ENCODE measurements around the gene TMEM196. TPM values are rescaled to one million over a fixed set of nuclear protein-coding genes. Genes with fewer than 3 reads are reported as not detected.
A peak's percentile ranks its signal among the peaks of the same experiment; 100 is the strongest.

Gene TMEM196
- total RNA-seq, 1 experiment from 2014 or later: not detected

DNA sequence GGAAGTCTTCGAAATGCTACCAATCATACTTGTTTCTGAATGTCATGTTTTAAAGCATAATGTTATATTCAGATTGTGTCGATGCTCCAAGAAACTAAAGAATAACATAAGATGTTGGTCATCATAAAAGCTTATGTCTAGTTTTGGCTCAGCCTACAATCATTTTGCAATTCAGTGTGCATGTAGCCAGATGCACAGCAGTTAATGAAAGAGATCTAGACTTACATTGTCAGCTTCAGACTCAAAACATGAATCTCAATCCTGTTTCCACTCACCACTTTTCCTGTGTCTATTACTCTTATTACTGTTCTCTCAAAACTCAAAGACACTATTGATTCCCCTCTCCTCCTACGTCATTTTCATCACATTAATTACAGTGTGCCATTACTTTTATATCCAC lies 21.4 kb downstream of the TMEM196 start:
- H3K9me3 ChIP-seq (ENCODE audit: control insufficient read depth, insufficient read depth, low read depth, low read length): no peaks in the 10 kb centered on the region
- in situ Hi-C loops (cut with HindIII; ENCODE audit: low pct_unique_long_range_greater_than_20kb, low sequenced_read_pairs): no loop called here
- no peak for TF ChIP-seq TCF7L2 (IDR thresholded peaks at IDR 0.05; ENCODE audit: low read depth, low read length)
- ChIA-PET CTCF (no interaction called here), POLR2A (no interaction called here)
- H3K27me3 ChIP-seq (ENCODE audit: control insufficient read depth, insufficient read depth, low read length): no peaks in the 10 kb centered on the region
- H3K4me1 ChIP-seq (ENCODE audit: control insufficient read depth, insufficient read depth, low read length): no peaks in the 10 kb centered on the region
- intact Hi-C loops (cut with micrococcal nuclease; ENCODE audit: unreplicated experiment): no loop called here
- no TSS peak for BruUV-seq (replicated peaks)
- DNase-seq (ENCODE audit: low read depth, low spot score): no peak
- ATAC-seq: no peak
- H3K36me3 ChIP-seq (ENCODE audit: control insufficient read depth, insufficient read depth, low read length): no peaks in the 10 kb centered on the region
- no peak overlapping the region for H3K4me3 ChIP-seq (ENCODE audit: low read depth in 2 of 2, low read length in 2 of 2)
- H3K27ac ChIP-seq (ENCODE audit: low read length): no peak overlapping the region

GRCh38 chr7:19749658-19750057 lies 23.8 kb downstream of the TMEM196 start:
- no peaks in the 10 kb centered on the region for H3K9me3 ChIP-seq (ENCODE audit: control insufficient read depth, insufficient read depth, low read depth, low read length)
- DNase-seq (ENCODE audit: low read depth, low spot score): no peak
- H3K4me3 ChIP-seq (ENCODE audit: low read depth in 2 of 2, low read length in 2 of 2): no peak overlapping the region
- no peak overlapping the region for H3K27ac ChIP-seq (ENCODE audit: low read length)
- intact Hi-C loops (cut with micrococcal nuclease; ENCODE audit: unreplicated experiment) (loop anchor here (5.0 kb wide), 1 partner anchor 563 kb away; no protein-coding TSS in a partner anchor), in situ Hi-C loops (cut with HindIII; ENCODE audit: low pct_unique_long_range_greater_than_20kb, low sequenced_read_pairs) (no loop called here)
- TF ChIP-seq CTCF (IDR thresholded peaks at IDR 0.05) (no peak), TCF7L2 (IDR thresholded peaks at IDR 0.05; ENCODE audit: low read depth, low read length) (no peak), SIN3A (IDR thresholded peaks at IDR 0.05; ENCODE audit: borderline replicate concordance, insufficient read depth, low read depth, low read length) (no peak), REST (IDR thresholded peaks at IDR 0.05; ENCODE audit: insufficient read depth in 1 of 2, low read depth in 2 of 2, low read length in 1 of 2) (no peak), POLR2AphosphoS5 (IDR thresholded peaks at IDR 0.05; ENCODE audit: low read depth, low read length) (no peak)
- ChIA-PET CTCF (interaction anchor here (0.6 kb wide), 1 partner anchor 8 kb away, joined by 5 read pairs; no protein-coding TSS in a partner anchor), POLR2A (no interaction called here)
- H3K36me3 ChIP-seq (ENCODE audit: control insufficient read depth, insufficient read depth, low read length): no peaks in the 10 kb centered on the region
- H3K27me3 ChIP-seq (ENCODE audit: control insufficient read depth, insufficient read depth, low read length): 0 out of 2 replicates have a peak, but pooled peaks cover 3% of the 10 kb centered on the region
- ATAC-seq: no peak
- H3K4me1 ChIP-seq (ENCODE audit: control insufficient read depth, insufficient read depth, low read length): no peaks in the 10 kb centered on the region
- BruUV-seq (replicated peaks): no TSS peak

- ChIA-PET CTCF (interaction anchor here (0.6 to 1.6 kb wide), 12 partner anchors 34 to 1395 kb away, joined by 3 to 16 read pairs (median 6); no protein-coding TSS in a partner anchor), POLR2A (interaction anchor here (0.6 kb wide), 2 partner anchors 84 to 851 kb away, joined by 3 to 12 read pairs; no protein-coding TSS in a partner anchor)
- no TSS peak for BruUV-seq (replicated peaks)
- no peaks in the 10 kb centered on the region for H3K36me3 ChIP-seq (ENCODE audit: control insufficient read depth, insufficient read depth, low read length)
- no peaks in the 10 kb centered on the region for H3K9me3 ChIP-seq (ENCODE audit: control insufficient read depth, insufficient read depth, low read depth, low read length)
- H3K4me3 ChIP-seq (ENCODE audit: low read depth in 2 of 2, low read length in 2 of 2): no peak overlapping the region
- ATAC-seq (peak; percentile 78), DNase-seq (ENCODE audit: low read depth, low spot score) (peak; percentile 30)
- TF ChIP-seq POLR2AphosphoS5 (IDR thresholded peaks at IDR 0.05; ENCODE audit: low read depth, low read length) (no peak), CTCF (IDR thresholded peaks at IDR 0.05) (peak; percentile 76; the same call in 1 of the 2 replicates)
- H3K27me3 ChIP-seq (ENCODE audit: control insufficient read depth, insufficient read depth, low read length): 0 out of 2 replicates have a peak, but pooled peaks cover 4% of the 10 kb centered on the region
- in situ Hi-C loops (cut with HindIII; ENCODE audit: low pct_unique_long_range_greater_than_20kb, low sequenced_read_pairs): no loop called here
- no peak overlapping the region for H3K27ac ChIP-seq (ENCODE audit: low read length)
- intact Hi-C loops (cut with micrococcal nuclease; ENCODE audit: unreplicated experiment): loop anchor here (2.0 to 5.0 kb wide), 3 partner anchors 425 to 851 kb away; no protein-coding TSS in a partner anchor
- no peaks in the 10 kb centered on the region for H3K4me1 ChIP-seq (ENCODE audit: control insufficient read depth, insufficient read depth, low read length)
These were observed 25.6 kb downstream of the TMEM196 start for GRCh38 chr7:19747740-19748339.
